DND-41 (cell line): Measurements from ENCODE around the gene ADNP2.

ENCODE experiments used
- CTCF ChIP-seq: IDR thresholded peaks from 2 replicates; pipeline ENCODE4 v1.5.1; 2012; ENCODE audit warnings: borderline replicate concordance, low read length, moderate library complexity, mild to moderate bottlenecking; ENCODE audit not compliant: poor library complexity, severe bottlenecking; ENCODE audit errors: extremely low read depth
- EZH2 ChIP-seq: IDR thresholded peaks from 3 replicates; pipeline ENCODE4 v1.6.1; 2012; ENCODE audit warnings: borderline replicate concordance, low read depth, mild to moderate bottlenecking, moderate library complexity, low read length, inconsistent platforms; ENCODE audit not compliant: severe bottlenecking

- TF ChIP-seq CTCF (no peak), EZH2 (no peak)
These were observed 3.5 kb upstream of the ADNP2 start for GRCh38 chr18:80105369-80106167.
